Lower leg skin (tissue), 4 donors: ENCODE measurements around the gene SLC39A11. TPM values are rescaled to one million over a fixed set of nuclear protein-coding genes. Genes with fewer than 3 reads are reported as not detected.

Source experiments
- DNase-seq, 2 donors: peaks; one replicate each; pipeline ENCODE4 v3.0.0-alpha.2; 2019; ENCODE audit warnings: low spot score in 2 of 2
- H3K4me3 ChIP-seq: fragments of 200-600 bp; sonication (generic); 2 replicates; pipeline ENCODE4 v1.5.1; 2017; ENCODE audit warnings: mild to moderate bottlenecking, low read depth; ENCODE audit not compliant: poor library complexity, severe bottlenecking
- POLR2A ChIP-seq, 2 donors: fragments of 450-650 bp; IDR thresholded peaks; one replicate each; pipeline ENCODE4 v1.6.1; 2016 to 2017; ENCODE audit warnings: antibody characterized with exemption in 2 of 2, mild to moderate bottlenecking in 1 of 2, moderate library complexity in 1 of 2
- WGBS, 2 donors: methylation state at CpG; one replicate each; pipeline ENCODE4 v1.1.5; 2018; 5-methylcytosine and 5-hydroxymethylcytosine counted together
- intact Hi-C: fragments of 100-400 bp; cut with DNase I; formaldehyde crosslinking; loops from one replicate; pipeline ENCODE4 v1.15.0; 2023; ENCODE audit warnings: low total_unique reads
- total RNA-seq, 4 donors: library from RNA; depleted of rRNA; stranded (reverse); fragments of >200 nt; gene quantifications; one replicate each; pipeline ENCODE4 v1.1.0, GENCODE V29; 2016
- TF ChIP-seq, protein P1 (sequence below), 3 donors: fragments of 450-650 bp; IDR thresholded peaks; one replicate each; pipeline ENCODE4 v1.5.1; 2016; ENCODE audit warnings: antibody characterized with exemption in 3 of 3, mild to moderate bottlenecking in 3 of 3, moderate library complexity in 2 of 3

The SLC39A11 gene
- total RNA-seq, 4 donors from 2014 or later: 41.6 to 59.0 (median 47.1) TPM

- 95 to 98% methylated on average over 3 of the region's 3 CpGs for WGBS, 2 donors
- no peak overlapping the region for H3K4me3 ChIP-seq
- TF ChIP-seq, protein P1, sequence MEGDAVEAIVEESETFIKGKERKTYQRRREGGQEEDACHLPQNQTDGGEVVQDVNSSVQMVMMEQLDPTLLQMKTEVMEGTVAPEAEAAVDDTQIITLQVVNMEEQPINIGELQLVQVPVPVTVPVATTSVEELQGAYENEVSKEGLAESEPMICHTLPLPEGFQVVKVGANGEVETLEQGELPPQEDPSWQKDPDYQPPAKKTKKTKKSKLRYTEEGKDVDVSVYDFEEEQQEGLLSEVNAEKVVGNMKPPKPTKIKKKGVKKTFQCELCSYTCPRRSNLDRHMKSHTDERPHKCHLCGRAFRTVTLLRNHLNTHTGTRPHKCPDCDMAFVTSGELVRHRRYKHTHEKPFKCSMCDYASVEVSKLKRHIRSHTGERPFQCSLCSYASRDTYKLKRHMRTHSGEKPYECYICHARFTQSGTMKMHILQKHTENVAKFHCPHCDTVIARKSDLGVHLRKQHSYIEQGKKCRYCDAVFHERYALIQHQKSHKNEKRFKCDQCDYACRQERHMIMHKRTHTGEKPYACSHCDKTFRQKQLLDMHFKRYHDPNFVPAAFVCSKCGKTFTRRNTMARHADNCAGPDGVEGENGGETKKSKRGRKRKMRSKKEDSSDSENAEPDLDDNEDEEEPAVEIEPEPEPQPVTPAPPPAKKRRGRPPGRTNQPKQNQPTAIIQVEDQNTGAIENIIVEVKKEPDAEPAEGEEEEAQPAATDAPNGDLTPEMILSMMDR (IDR thresholded peaks at IDR 0.05): no peak
- no peak for TF ChIP-seq POLR2A (IDR thresholded peaks at IDR 0.05)
- DNase-seq: no peak
- intact Hi-C loops: loop anchor here (5.0 kb wide), 1 partner anchor 389 kb away; no protein-coding TSS in a partner anchor
These were observed 401.5 kb downstream of the SLC39A11 start for GRCh38 chr17:72691017-72691416.

DNA sequence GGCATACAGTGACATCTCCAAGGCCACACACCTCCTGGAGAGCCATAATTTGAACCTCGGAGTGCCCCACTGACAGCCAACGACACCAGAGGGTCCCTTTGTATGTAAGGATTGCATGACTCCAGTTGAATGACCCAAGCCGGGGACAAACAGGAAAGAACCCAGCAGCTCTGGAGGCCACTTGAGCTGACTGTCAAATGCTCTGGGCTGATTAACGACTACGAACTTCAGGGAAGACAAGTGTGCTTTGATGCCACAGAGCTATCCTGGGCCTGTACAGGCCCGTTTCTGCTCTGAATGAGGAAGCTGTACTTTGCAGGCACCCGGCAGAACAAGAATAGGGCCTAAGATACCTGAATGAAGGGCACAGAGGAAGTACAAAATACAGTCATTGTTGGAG is 404.6 kb downstream of the SLC39A11 start:
- no peak for TF ChIP-seq POLR2A (IDR thresholded peaks at IDR 0.05)
- TF ChIP-seq, protein P1 (IDR thresholded peaks at IDR 0.05): no peak
- no peak overlapping the region for H3K4me3 ChIP-seq
- no peak for DNase-seq
- intact Hi-C loops: no loop called here
- 36 to 59% methylated on average over 7 of the region's 7 CpGs for WGBS, 2 donors

DNA sequence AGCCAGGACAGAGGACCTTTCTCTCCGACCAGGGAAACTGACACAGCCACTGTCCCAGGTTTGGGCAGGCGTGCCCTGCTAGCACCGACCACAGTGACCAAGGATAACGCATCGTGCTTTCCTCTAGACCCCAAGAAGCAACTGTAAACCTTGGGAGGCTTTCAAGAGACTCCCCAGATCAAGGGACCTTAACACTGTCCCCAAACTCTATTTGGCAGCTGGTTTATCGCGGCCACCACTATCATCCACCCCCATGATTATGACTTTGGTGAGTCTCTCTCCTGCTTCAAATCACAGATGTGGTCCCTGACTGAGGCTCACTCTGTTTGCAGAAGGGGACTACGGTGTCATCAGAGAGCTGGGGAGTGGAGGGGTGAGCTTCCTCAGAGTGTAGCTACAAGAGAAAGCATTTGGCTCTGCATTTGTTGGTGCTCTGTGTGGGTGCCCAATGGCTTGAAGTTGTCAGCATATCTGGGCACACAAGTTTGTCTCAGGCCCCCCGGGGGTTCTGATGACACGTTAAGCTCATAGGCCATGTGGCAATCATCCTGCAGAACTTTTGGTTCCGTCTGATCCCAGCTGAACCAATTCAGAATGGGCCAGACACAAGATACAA is 408.0 kb downstream of the SLC39A11 start:
- no peak overlapping the region for H3K4me3 ChIP-seq
- TF ChIP-seq, protein P1 (IDR thresholded peaks at IDR 0.05): no peak
- no peak for TF ChIP-seq POLR2A (IDR thresholded peaks at IDR 0.05)
- intact Hi-C loops: no loop called here
- WGBS, 2 donors: 91 to 93% methylated on average over 9 to 11 of the region's 11 CpGs
- DNase-seq: no peak

- WGBS, 2 donors: 70 to 79% methylated on average over 10 of the region's 10 CpGs
- no peak for TF ChIP-seq POLR2A (IDR thresholded peaks at IDR 0.05)
- TF ChIP-seq, protein P1 (IDR thresholded peaks at IDR 0.05): no peak
- DNase-seq: no peak
- no peak overlapping the region for H3K4me3 ChIP-seq
- intact Hi-C loops: no loop called here
These were observed 408.7 kb downstream of the SLC39A11 start for GRCh38 chr17:72683506-72684404.

DNA sequence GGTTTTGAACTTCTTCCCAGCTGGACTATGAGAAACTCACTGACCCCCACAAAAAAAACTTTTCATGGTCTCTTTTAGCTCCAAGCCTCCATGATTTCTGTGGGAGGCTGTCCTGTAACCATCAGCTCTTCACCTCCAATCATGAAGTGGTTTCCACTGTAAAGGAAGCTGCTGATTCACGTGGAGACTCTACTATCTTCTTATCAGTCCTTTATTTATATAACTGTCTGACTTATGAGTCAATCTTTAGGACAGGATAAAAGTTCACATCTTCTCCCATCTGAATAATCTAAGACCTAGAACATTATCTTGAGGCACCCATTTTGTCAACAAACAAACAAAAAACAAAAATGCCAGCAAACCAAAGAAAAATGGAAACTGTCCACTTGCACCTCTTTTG is 409.9 kb downstream of the SLC39A11 start:
- intact Hi-C loops: no loop called here
- 51 to 73% methylated on average over 1 of the region's 1 CpG for WGBS, 2 donors
- TF ChIP-seq, protein P1 (IDR thresholded peaks at IDR 0.05): no peak
- TF ChIP-seq POLR2A (IDR thresholded peaks at IDR 0.05): no peak
- no peak overlapping the region for H3K4me3 ChIP-seq
- no peak for DNase-seq
